Esophagus muscularis mucosa (tissue), 3 donors: ENCODE data around the gene HSD3B7.

ENCODE experiments used
- CTCF ChIP-seq, 3 experiments: fragments of 200-600 bp in 2 of 3; fragments of 450-650 bp in 1 of 3; sonication (generic) in 2 of 3; IDR thresholded peaks; one replicate each; pipeline ENCODE4 v1.5.1; 2017 to 2019; ENCODE audit warnings: antibody characterized with exemption in 3 of 3, mild to moderate bottlenecking in 2 of 3, moderate library complexity in 1 of 3
- POLR2A ChIP-seq: fragments of 450-650 bp; IDR thresholded peaks from one replicate; pipeline ENCODE4 v1.6.1; 2017; ENCODE audit warnings: antibody characterized with exemption, moderate library complexity, mild to moderate bottlenecking, low read depth

- TF ChIP-seq POLR2A (no peak), CTCF (IDR thresholded peaks at IDR 0.05) (no peak)
These were observed 21.0 kb upstream of the HSD3B7 start for GRCh38 chr16:30963925-30964511.
